DMS114 treated with DMSO at 0.1 percent for 48 hours (cell line): ENCODE results near the gene MYRF.

Source experiments
- DNase-seq: peaks from one replicate; lab custom pipeline; 2025; ENCODE audit not compliant: unreplicated experiment; lab: John Stamatoyannopoulos, UW

MYRF gene

DNA sequence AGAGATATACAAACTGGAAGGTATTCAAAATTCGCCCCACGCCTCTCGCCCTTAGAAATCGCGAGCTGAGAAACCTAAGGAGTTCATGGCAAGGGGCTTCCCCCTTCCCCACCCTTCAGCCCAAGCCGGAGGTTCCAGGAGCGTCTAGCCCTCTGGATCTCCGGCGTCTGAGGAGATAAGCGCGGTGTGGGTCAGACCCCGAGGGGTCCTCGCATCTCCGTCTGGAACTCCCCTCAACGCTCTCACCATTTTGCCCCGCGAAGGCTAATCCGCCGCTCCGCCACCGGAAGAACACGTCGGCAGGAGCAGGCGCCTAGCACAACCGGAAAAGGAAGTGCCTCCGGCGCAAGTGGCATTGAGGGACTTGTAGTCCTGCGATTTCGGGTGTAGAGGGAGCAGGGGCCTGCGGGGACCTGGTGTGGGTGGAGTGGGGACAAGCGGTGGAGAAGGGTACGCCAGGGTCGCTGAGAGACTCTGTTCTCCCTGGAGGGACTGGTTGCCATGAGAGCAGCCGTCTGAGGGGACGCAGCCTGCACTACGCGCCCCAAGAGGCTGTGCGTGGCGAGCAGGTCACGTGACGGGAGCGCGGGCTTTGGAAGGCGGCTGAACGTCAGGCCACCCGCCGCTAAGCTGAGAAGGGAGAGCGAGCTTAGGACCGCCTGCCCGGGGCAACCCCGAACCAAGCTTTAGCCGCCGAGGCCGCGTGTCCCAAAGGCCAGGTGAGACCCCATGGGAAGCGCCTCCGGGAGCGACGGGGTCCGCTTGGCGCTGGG is 40.1 kb downstream of the MYRF start, which contains the start of the genes FEN1 and TMEM258:
Gene FEN1 (plus strand): TSS at position 602 of the 773 bp plus-strand sequence. CDS start 2,451 bp downstream, outside the sequence.
Gene TMEM258 (minus strand): TSS at position 290 of the 773 bp plus-strand sequence. CDS start 41 bp downstream, at position 249.
- DNase-seq: peak; percentile 93

DNA sequence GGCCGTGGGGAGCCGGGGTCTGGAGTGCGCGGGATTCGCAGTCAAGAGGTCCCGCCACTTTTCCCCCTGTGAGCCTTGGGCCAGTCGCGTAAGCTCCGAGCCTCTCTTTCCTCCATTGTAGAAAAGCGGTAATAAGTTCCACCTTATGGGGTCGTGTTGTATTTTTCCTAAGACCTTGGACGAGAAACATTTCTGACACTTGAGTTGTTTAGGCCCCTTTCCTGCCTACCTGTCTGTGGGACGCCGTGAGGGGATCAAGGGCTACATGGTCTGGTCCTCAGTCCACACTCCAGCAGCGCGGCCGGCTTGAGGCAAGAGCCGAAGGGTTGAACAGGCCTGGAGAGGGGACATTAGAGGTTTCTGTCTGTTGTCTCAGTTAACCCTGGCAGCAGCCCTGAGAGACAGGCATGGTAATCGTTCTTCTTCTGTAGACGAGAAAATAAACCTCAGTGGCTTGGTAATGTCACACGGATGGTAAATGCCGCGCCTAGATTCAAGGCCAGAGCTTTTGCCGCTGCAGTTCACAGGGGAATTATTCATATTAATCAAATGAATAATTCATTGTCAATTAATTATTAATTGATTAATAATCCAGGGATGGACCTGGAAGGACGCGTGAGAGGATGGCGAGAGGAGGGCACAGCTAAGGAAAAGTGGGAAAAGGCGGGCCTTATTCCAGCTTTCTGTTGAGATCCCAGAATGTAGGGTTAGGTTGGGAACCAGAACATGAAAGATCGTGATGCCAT is 40.8 kb downstream of the MYRF start:
- DNase-seq: no peak

DNA sequence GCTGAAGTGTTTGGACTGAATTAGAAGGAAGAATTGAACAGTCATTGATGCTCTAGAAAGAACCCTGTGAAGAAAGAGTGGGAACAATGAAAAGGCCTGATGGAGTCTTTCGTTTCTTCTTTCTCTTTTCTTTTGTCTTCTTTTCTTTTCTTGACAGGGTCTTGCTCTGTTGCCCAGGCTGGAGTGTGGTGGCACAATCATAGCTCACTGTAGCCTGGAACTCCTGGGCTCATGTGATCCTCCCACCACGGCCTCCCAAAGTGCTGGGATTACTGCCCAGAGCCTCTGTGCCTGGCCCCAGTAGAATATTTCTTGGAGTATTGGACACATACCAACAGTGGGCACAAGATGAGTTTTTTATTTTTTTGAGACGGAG is 41.4 kb downstream of the MYRF start:
- no peak for DNase-seq

DNA sequence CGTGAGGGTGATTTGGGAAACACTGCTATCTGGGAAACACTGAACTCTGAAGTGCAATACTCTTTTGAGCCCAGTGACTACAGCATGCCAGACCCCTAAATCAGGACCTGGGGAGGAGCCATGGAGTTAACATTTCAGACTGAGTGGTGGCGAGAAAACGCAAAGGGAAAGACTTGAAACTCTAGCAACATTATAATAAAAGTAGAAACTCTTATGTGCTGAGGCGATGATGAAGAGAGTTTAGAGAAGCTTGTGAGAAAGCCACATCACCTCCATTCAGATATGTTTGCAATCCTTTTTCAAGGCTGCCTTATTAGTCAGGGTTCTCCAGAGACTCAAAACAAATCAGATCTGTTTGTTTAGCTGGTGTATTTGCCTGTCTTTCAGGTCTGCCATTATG is 42.1 kb downstream of the MYRF start:
- no peak for DNase-seq

DNA sequence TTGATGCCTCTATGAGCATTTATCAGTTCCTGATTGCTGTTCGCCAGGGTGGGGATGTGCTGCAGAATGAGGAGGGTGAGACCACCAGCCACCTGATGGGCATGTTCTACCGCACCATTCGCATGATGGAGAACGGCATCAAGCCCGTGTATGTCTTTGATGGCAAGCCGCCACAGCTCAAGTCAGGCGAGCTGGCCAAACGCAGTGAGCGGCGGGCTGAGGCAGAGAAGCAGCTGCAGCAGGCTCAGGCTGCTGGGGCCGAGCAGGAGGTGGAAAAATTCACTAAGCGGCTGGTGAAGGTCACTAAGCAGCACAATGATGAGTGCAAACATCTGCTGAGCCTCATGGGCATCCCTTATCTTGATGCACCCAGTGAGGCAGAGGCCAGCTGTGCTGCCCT is 43.0 kb downstream of the MYRF start:
- DNase-seq: no peak

DNA sequence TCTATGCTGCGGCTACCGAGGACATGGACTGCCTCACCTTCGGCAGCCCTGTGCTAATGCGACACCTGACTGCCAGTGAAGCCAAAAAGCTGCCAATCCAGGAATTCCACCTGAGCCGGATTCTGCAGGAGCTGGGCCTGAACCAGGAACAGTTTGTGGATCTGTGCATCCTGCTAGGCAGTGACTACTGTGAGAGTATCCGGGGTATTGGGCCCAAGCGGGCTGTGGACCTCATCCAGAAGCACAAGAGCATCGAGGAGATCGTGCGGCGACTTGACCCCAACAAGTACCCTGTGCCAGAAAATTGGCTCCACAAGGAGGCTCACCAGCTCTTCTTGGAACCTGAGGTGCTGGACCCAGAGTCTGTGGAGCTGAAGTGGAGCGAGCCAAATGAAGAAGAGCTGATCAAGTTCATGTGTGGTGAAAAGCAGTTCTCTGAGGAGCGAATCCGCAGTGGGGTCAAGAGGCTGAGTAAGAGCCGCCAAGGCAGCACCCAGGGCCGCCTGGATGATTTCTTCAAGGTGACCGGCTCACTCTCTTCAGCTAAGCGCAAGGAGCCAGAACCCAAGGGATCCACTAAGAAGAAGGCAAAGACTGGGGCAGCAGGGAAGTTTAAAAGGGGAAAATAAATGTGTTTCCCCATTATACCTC is 43.6 kb downstream of the MYRF start:
- DNase-seq: no peak

DNA sequence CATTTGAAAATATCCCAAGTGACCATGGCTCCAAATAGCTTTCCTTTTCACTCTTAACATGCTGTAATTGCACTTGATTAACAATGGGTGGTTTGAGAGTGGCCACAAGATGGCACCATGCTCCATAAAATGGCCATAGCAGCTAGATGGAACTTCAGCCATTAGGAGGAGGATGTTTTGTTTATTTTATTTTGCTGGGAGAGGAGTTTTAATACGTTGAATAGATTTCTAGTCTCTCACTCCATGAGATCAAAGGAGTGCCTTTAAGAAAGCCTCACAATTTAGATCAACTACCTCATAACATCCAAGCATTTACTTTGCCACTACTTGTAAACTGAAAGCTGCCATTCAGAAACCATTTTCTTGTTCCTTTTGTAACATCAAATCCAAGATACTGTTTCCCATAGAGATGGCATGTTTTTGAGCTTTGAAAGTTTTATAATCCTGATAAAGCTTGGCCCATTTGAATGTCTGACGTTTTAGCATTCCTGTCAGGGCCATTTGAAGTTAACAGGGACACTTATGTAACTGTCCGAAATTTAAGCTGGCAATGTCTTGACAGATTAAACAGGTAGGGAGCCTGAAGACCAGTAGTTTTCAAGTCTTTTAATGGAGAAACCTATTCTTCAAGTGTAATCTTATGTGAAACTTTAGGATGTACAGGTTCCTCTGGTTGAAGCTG is 45.0 kb downstream of the MYRF start:
- peak; percentile 78 for DNase-seq

DNA sequence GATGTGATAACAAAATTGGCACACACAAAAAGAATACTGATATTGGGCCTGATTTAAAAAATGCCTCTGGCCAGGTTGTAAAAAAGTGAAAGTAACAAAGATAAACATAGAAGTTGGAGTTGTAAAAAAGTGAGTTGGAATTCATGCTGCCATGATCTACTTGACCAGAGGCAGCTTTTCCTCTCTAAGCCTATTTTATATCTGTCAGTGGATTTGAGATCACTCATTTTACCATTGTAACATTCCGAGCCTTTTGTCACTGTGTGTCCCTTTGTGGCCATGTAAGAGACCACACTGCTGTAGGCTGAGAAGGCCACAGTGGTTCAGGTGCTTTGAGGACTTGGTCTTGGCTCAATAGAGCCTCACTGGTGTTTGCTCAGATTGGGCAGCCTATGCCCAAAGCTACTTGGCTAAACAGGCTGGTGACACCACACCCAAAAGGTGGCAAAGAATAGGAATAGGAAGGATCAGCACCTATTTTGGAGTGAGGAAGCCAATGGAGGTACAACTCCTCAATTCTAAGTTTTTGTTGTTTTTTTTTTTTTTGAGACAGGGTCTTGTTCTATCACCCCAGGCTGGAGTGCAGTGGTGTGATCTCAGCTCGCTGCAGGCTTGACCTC is 47.3 kb downstream of the MYRF start:
- no peak for DNase-seq

DNA sequence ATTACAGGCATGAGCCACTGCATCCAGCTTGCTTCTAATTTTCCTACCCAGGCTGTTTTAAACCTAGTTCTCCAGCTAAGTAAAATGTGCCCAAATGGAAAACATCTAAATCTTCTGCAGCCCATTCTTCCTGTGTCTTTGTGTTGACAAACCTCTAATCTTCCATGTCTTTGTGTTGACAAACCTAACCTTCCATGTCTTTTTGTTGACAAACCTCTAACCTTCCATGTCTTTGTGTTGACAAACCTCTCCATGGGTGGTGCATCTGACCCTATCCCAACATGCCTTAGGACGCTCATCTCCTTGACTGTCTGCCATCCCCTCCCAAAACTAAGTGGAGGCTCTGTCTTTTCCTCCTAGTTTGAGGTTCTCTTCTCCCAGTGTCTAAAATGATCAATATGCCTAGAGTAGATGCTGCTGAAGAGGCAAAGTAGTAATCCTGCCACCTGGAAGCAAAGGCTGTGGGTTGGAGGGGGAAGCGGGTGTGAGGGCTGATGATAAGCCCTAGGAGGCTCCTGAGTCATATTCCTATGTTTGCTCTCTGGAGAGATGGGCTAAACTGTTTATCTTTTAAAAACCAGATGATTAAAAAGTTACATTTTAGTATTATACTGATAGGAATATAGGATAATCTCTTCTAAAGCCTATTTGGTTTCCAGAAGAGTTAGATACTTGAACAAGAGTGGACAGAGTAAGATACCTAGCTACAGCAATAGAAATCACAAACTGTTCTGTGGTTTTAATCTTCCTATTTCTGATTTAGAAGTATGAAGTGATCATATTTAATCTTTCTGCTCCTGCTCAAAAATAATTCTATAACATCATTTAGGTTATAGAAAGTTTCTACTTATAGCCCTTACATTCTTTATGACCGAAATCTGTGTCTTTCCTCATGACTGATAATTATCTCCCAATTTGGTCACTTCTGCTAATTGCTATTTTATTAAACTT is 48.2 kb downstream of the MYRF start:
- no peak for DNase-seq

DNA sequence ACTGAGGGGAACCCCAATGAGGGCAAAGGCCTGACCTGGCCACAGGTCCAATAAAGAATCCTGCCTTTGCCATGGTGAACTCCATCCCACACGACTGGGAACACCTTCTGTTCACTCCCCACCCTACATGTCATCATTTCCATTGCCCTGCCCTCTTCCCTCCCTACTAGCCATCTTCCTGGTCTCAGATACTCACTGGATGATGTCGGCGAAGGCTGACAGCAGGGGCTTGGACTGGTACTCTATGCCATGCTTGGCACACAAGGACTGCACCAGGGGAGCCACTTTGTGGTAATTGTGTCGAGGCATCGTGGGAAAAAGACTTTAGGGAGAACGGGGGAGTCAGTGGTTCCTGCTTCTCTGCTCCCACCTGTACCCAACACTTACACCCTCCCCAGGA is 50.2 kb downstream of the MYRF start:
- no peak for DNase-seq

DNA sequence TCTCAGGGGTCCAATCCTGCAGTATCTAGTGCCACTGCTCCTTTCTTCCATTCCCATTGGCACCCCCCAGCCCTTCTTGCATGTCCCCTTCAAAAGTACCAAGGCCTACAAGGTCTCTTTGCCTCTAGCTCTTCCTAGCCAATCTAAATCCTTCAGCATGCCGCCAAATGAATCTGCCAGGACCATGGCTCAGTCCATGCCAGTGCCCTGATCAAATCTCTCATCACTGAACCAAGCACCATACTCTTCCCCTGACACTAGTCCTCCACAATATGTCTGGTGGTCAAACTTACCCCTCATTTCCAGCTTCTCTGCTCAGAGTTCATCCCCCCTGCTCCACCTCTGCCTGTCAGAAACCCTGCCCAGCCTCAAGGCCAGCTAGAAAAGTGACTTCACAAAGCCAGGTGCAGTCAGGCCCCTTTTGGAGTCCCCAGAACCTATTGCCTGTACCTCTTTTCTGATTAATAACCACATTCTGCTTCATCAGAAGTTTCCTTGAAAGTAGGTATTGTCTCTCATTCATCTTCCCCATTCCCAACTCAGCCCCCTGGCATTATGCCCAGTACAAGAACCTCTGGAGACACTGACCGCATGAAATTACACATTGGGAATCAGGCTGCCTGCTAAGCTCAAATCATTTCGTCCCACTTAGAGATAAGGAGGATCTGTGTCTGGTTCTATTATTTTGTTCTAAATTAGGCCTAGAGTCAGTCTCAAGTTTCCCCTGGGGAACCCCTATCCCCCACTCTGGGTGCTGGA is 51.6 kb downstream of the MYRF start:
- DNase-seq: no peak

DNA sequence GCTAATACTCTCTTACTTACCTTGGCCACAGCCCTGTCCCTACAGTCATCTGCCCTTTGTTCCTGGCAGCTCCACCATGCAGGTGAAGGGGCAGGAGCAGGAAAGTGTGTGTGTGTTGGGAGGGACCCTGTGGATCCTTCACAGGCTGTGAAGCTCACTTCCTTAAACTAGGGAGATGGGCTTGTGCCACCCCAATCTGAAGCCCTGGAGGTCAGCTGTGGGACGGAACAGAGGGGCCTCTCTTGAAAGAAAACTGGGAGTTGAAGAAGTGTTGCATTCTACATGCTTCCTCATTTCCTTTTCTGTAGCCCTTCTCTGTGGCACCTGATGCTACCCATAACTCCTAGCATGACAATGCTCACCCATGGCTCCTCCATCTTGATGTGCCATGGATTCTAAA is 52.7 kb downstream of the MYRF start:
- no peak for DNase-seq

DNA sequence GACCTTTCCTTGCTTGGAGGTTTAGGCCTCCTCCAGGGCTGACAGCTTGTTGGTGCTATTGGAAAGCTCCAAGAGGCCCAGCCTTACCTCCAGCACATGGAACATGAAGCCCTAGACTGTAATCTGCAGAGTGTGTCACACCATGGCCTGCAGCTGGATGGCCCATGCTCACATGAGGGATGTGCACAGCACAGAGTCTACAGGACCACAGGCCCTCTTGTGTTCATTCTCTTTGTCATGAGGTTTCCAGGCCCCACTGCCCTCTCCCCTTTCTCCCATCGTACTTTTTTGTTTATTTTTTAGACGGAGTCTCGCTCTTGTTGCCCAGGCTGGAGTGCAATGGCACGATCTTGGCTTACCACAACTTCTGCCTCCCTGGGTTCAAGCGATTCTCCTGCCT is 54.3 kb downstream of the MYRF start:
- DNase-seq: no peak

DNA sequence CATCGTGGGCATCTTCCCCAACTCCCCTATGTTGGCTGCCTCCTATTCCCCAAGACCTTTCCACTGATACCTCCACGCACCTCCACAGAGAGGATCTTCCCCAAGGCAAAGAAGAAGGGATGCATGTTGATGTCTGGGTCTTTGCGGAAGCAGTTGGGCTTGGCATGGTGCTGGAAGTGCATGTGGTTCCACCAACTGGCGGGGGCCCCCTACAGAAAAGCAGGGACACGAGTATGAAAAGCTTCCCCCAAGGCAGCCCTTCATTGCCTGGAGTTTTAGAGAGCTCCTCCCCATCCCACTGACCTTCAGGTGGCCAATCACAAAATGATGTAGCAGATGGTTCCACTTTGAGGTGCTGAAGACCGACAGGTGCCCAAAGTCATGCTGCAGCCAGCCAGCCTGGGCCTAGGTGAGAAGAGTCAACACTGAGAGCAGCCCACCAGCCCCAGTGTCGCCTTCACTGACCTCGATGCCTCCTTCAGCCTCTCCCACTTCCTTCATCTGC is 58.3 kb downstream of the MYRF start:
- no peak for DNase-seq

DNA sequence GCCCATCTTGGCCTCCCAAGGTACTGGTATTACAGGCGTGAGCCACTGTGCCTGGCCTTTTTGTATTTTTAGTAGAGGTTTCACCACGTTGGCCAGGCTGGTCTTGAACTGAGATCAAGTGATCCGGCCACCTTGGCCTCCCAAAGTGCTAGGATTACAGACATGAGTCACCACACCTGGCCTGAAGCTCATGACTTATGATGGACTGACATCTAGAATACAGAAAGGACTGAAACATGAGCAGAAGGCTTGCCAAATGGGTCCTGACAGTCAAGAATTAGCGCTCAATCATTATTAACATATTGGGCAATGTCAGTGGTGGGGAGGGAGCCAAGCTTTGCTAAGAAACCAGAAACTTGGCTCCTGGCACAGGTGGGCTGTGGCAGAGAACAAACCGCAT is 59.4 kb downstream of the MYRF start:
- no peak for DNase-seq

DNA sequence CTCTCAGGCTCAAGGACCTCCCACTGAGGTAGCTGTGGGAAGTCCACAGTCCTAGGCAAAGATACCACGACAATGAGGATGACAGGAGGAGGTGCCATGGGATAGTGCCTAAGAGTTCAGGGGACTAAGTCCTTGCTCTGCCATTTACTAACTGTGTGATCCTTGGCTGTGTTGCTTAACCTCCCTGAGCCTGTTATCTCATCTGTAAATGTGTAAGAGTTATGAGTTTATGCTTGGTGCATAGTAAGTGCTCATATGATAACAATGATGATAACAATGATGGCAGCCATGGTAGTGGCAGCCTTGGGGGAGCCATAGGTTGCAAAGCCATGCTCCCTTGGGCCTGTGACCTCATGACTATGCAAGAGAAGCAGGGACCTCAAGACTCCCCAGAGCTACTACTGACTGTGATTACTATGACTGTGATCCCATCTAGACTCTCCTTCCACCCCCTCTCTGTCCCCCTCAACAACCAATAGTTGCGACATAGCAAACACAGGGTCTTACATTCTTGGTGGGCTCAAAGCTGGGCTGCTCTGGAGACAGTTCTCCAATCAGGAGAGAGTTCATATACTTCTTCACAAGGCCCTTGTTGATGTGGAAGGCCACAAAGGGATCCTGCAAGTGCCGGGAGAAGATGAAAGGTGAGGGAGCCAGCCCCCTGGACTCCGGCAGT is 60.4 kb downstream of the MYRF start:
- no peak for DNase-seq

DNA sequence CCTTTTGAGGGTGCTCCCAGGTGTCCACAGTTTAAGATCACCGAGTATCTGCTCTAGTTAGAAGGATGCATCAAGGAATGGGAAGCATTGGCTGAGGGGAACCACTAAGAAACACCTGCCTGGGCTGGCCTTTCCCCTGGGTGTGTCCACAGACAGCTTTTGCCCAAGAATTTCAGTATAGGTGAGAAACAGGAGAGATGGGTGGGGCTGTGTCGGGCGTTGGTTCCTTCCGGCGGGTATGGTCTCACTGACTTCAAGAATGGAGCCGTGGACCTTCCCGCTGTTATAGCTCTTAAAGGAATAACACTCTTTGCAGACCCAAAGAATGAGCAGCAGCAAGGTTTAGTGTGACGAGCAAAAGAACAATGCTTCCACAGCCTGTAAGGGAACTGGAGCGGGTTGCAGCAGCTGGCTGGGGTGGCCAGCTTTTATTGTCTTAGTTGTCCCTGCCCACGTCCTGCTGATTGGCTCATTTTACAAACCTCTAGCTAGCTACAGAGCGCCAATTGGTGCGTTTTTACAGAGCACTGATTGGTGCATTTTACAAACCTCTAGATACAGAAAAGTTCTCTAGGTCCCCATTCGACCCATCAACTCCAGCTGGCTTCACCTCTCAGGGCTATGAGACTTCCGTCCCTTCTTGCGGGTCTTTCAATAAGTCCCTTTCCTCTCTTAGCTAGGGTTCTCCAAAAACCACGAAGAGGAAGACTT is 62.0 kb downstream of the MYRF start:
- DNase-seq: no peak
